Mammary epithelial cell (primary cell): ENCODE measurements around the gene MPV17L.

ENCODE experiments used
- CTCF ChIP-seq, 2 donors: IDR thresholded peaks in 1 of 2; conservative IDR thresholded peaks in 1 of 2; 2 replicates each; pipeline ENCODE4 v1.5.1; 2011 to 2012; ENCODE audit warnings: inconsistent platforms in 2 of 2, low read length in 2 of 2, mild to moderate bottlenecking in 2 of 2, control low read depth in 1 of 2, low read depth in 1 of 2; ENCODE audit not compliant: insufficient read depth in 1 of 2; ENCODE audit errors: extremely low read depth in 1 of 2
- EZH2 ChIP-seq: IDR thresholded peaks from 2 replicates; pipeline ENCODE4 v1.6.1; 2012; ENCODE audit warnings: low read length, inconsistent platforms, borderline replicate concordance

GRCh38 chr16:15398618-15399316 is 3.2 kb downstream of the MPV17L start:
- no peak for TF ChIP-seq CTCF (conservative IDR thresholded peaks at IDR 0.05 in 1 of 2, IDR thresholded peaks at IDR 0.05 in 1 of 2; ENCODE audit: extremely low read depth in 1 of 2, insufficient read depth in 1 of 2, low read depth in 1 of 2, low read length in 2 of 2)
- no peak for TF ChIP-seq EZH2
